ENCODE data around the gene DMBT1. TPM values are rescaled to one million over a fixed set of nuclear protein-coding genes. Genes with fewer than 3 reads are reported as not detected.

DMBT1 gene
- total RNA-seq, 1 donor, result not detected

- no peak for DNase-seq (ENCODE audit: low read depth)
- H3K4me3 ChIP-seq (ENCODE audit: low read depth, low read length), result no peak overlapping the region
- TF ChIP-seq, protein P1, sequence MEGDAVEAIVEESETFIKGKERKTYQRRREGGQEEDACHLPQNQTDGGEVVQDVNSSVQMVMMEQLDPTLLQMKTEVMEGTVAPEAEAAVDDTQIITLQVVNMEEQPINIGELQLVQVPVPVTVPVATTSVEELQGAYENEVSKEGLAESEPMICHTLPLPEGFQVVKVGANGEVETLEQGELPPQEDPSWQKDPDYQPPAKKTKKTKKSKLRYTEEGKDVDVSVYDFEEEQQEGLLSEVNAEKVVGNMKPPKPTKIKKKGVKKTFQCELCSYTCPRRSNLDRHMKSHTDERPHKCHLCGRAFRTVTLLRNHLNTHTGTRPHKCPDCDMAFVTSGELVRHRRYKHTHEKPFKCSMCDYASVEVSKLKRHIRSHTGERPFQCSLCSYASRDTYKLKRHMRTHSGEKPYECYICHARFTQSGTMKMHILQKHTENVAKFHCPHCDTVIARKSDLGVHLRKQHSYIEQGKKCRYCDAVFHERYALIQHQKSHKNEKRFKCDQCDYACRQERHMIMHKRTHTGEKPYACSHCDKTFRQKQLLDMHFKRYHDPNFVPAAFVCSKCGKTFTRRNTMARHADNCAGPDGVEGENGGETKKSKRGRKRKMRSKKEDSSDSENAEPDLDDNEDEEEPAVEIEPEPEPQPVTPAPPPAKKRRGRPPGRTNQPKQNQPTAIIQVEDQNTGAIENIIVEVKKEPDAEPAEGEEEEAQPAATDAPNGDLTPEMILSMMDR (IDR thresholded peaks at IDR 0.05; ENCODE audit: insufficient read depth, low read depth, low read length), result no peak
Measured at GRCh38 chr10:122553341-122553740, 7.2 kb upstream of the DMBT1 start.

DNA sequence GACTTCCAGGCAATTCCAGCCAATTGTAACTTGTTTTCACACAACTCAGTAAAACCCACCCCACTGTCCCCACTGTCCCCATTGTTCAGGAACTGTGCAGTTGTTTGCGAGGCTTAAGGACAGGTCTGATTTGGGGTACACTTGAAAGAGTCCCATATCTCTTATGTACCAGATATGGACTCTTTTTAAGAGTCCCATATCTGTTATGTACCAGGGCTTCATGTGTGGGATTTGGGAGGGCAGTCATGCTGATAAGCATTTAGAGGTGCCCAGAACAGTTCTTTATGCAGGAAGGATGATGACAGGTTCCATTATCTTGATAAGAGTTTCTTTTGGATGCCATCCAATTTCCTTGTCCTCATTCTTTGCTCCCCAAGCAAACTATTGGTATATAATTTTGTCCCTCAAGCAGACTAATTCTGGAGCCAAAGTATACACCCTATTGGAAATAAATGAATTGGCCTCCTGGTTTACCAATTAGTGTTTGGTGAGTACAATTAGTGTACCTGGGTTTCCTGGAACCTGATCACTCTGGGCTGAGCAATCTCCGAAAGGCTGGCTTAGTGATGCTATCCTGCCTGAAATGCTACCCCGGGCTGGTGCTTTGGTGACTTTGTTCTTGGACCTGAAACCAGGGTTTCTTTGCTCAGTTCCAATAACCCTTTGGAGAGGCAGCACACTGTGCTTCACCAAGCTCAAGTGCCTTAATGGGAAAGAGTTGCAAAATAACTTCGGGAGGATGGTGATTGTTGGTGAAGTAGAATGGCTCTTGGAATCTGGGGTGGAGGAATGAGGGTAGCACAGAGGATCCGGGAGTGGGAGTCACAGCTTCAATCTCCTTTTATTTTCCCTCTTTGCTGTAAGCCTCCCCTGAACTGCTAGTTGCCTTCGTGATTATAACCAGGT is 6.2 kb upstream of the DMBT1 start:
- TF ChIP-seq, protein P1 (IDR thresholded peaks at IDR 0.05; ENCODE audit: insufficient read depth, low read depth, low read length), result no peak
- DNase-seq (ENCODE audit: low read depth), result no peak
- H3K4me3 ChIP-seq (ENCODE audit: low read depth, low read length), result no peak overlapping the region

- DNase-seq (ENCODE audit: low read depth), result no peak
- TF ChIP-seq, protein P1 (IDR thresholded peaks at IDR 0.05; ENCODE audit: insufficient read depth, low read depth, low read length), result no peak
Measured at GRCh38 chr10:122555442-122555841, 5.1 kb upstream of the DMBT1 start.

GRCh38 chr10:122557516-122557915 is 3.0 kb upstream of the DMBT1 start:
- TF ChIP-seq, protein P1 (IDR thresholded peaks at IDR 0.05; ENCODE audit: insufficient read depth, low read depth, low read length), result no peak
- no peak overlapping the region for H3K4me3 ChIP-seq (ENCODE audit: low read depth, low read length)
- DNase-seq (ENCODE audit: low read depth), result no peak

More at GRCh38 chr10:122555442-122555841, 5.1 kb upstream of the DMBT1 start:
- H3K4me3 ChIP-seq (ENCODE audit: low read depth, low read length), result no peak overlapping the region

GRCh38 chr10:122558452-122558851 is 2.1 kb upstream of the DMBT1 start:
- DNase-seq (ENCODE audit: low read depth), result no peak
- TF ChIP-seq, protein P1 (IDR thresholded peaks at IDR 0.05; ENCODE audit: insufficient read depth, low read depth, low read length), result no peak
- no peak overlapping the region for H3K4me3 ChIP-seq (ENCODE audit: low read depth, low read length)

DNA sequence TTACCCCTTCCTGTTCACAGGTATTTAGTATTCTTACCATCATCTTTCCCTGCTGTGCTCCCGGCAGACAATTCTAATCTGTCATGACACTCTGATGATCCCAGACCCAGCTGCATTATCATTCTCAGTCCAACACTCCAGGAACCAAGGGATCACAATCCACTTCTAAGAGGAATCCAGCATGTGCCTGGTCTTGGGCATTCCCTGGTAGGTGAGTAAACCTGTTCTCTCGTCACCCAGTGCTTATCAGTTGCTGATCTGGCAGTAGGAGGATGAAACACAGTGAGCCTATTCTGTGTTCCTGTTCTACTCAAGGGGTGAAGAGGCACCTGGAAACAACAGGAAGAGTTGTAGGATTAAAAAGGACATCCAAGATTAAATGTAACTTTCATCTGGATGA is 1.3 kb upstream of the DMBT1 start:
- H3K4me3 ChIP-seq (ENCODE audit: low read depth, low read length), result no peak overlapping the region
- no peak for DNase-seq (ENCODE audit: low read depth)
- TF ChIP-seq, protein P1 (IDR thresholded peaks at IDR 0.05; ENCODE audit: insufficient read depth, low read depth, low read length), result no peak
